Stimulated activated memory B cell treated with anti-CD40 and anti-IgM and Interleukin-4, amounts not matched to agents 10 μg/mL and 1 μg/mL and 100 μg/mL, for 72 hours (primary cell): ENCODE measurements around the gene PLPP1.
"Not testable (repeated sequence)": the region's sequence is repeated elsewhere in the genome, so short reads cannot be mapped to it uniquely, and the experiment has no call there.

ENCODE experiments used
- ATAC-seq: fragments of 150-1000 bp; cut with Tn5 transposase; 2 replicates; pipeline ENCODE4 v1.10.0; 2021
- H3K27ac Mint-ChIP-seq: one replicate; pipeline ENCODE4 v1.8.0; 2022; ENCODE audit warnings: mild to moderate bottlenecking, mixed read lengths
- H3K27me3 Mint-ChIP-seq: one replicate; pipeline ENCODE4 v1.8.0; 2022; ENCODE audit warnings: mixed read lengths
- H3K36me3 Mint-ChIP-seq: one replicate; pipeline ENCODE4 v1.8.0; 2022; ENCODE audit warnings: mixed read lengths
- H3K4me1 Mint-ChIP-seq: one replicate; pipeline ENCODE4 v1.8.0; 2022; ENCODE audit warnings: mixed read lengths
- H3K4me3 Mint-ChIP-seq: one replicate; pipeline ENCODE4 v1.8.0; 2022; ENCODE audit warnings: mild to moderate bottlenecking, moderate library complexity, mixed read lengths
- H3K9me3 Mint-ChIP-seq: one replicate; pipeline ENCODE4 v1.8.0; 2022; ENCODE audit warnings: mixed read lengths

The PLPP1 gene

DNA sequence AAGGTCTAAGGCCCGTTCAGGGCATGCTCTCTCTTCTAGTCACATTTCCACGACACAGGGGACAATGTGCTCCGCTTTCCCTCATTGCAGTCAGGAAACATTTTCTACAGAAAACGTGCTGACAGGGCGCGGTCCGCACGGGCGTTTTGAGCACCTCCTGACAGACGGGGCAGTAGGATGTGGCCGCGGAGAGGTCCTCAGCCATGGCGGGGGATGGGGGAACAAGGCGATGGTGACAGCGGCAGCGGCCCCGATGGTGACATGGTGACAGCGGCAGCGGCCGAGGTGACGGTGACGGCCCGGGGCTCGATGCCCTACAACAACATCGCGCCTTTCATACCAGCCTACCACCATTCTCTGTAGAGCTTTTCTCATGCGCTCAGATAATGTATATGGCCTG, 4.1 kb downstream of the PLPP1 start:
- no peak overlapping the region for H3K27ac Mint-ChIP-seq
- no peak for ATAC-seq
- no peak overlapping the region for H3K4me3 Mint-ChIP-seq
- H3K9me3 Mint-ChIP-seq: no peaks in the 10 kb centered on the region
- peaks cover 21% of the 10 kb centered on the region for H3K36me3 Mint-ChIP-seq
- H3K27me3 Mint-ChIP-seq: no peaks in the 10 kb centered on the region
- peaks cover 19% of the 10 kb centered on the region for H3K4me1 Mint-ChIP-seq

- Mint-ChIP-seq H3K36me3 (peaks cover 8% of the 10 kb centered on the region), H3K27ac (no peak overlapping the region), H3K27me3 (no peaks in the 10 kb centered on the region), H3K4me1 (peaks cover 10% of the 10 kb centered on the region), H3K9me3 (no peaks in the 10 kb centered on the region), H3K4me3 (no peak overlapping the region)
- ATAC-seq: no peak
These were observed 9.9 kb downstream of the PLPP1 start for GRCh38 chr5:55524816-55525215.

GRCh38 chr5:55523293-55523692, 11.5 kb downstream of the PLPP1 start:
- Mint-ChIP-seq H3K9me3 (no peaks in the 10 kb centered on the region), H3K4me1 (peaks cover 10% of the 10 kb centered on the region), H3K27me3 (no peaks in the 10 kb centered on the region), H3K4me3 (no peak overlapping the region), H3K27ac (no peak overlapping the region), H3K36me3 (peaks cover 13% of the 10 kb centered on the region)
- ATAC-seq: no peak

GRCh38 chr5:55521881-55522280, 12.9 kb downstream of the PLPP1 start:
- no peaks in the 10 kb centered on the region for H3K27me3 Mint-ChIP-seq
- no peak for ATAC-seq
- no peaks in the 10 kb centered on the region for H3K9me3 Mint-ChIP-seq
- no peak overlapping the region for H3K27ac Mint-ChIP-seq
- peaks cover 5% of the 10 kb centered on the region for H3K36me3 Mint-ChIP-seq
- H3K4me1 Mint-ChIP-seq: peaks cover 6% of the 10 kb centered on the region
- H3K4me3 Mint-ChIP-seq: no peak overlapping the region

DNA sequence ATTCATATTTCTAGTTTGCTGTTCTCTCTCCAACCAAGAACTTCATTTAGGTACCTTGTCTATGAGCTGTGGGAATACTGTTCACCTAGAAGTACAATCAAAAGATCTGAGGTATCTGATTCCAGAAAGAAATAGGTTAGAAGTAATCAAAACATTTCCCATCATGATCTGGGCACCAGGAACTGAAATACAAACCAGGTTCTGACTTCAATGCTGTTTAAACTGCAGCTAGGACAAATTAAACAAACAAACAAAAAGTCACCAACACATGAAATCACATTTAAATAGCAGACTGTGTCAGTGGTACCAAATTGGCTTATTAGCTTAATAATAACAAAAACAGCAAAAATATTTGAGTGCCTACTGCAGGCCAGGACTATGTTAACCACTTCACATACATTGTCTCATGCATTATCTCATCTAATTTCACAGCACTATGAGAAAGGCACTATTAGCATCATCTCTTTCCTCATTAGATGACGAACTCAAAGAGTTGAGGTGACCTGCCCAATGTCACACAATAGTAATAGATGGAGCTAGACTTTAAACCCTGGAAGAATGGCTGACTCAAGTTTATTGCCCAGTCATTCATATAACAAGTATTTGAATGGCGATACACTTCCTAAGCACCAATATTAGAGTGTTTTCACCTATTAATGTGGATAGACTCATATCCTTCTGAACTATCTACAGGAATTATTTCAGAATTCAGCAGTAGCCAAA, 14.5 kb downstream of the PLPP1 start:
- no peak for ATAC-seq
- Mint-ChIP-seq H3K4me3 (no peak overlapping the region), H3K9me3 (no peaks in the 10 kb centered on the region), H3K36me3 (peaks cover 9% of the 10 kb centered on the region), H3K27me3 (no peaks in the 10 kb centered on the region), H3K27ac (no peak overlapping the region), H3K4me1 (peaks cover 11% of the 10 kb centered on the region)

GRCh38 chr5:55518831-55519390, 15.9 kb downstream of the PLPP1 start:
- no peak overlapping the region for H3K4me3 Mint-ChIP-seq
- no peak overlapping the region for H3K27ac Mint-ChIP-seq
- H3K36me3 Mint-ChIP-seq: peaks cover 11% of the 10 kb centered on the region
- H3K4me1 Mint-ChIP-seq: peaks cover 13% of the 10 kb centered on the region
- H3K27me3 Mint-ChIP-seq: no peaks in the 10 kb centered on the region
- no peaks in the 10 kb centered on the region for H3K9me3 Mint-ChIP-seq
- no peak for ATAC-seq

DNA sequence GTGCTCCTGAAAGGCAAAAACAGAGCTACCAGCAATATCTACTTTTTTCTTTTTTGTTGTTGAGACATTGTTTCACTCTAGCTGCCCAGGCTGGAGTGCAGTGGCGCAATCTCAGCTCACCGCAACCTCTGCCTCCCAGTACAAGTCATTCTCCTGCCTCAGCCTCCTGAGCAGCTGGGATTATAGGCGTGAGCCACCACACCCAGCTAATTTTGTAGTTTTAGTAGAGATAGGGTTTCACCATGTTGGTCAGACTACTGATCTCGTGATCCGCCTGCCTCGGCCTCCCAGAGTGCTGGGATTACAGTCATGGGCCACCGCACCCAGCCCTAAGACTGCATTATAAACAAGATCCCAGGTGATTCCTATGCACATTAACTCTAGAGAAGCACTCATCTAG, 17.0 kb downstream of the PLPP1 start:
- Mint-ChIP-seq H3K4me3 (no peak overlapping the region), H3K36me3 (peaks cover 11% of the 10 kb centered on the region), H3K27ac (no peak overlapping the region), H3K27me3 (no peaks in the 10 kb centered on the region), H3K4me1 (peaks cover 13% of the 10 kb centered on the region), H3K9me3 (no peaks in the 10 kb centered on the region)
- no peak for ATAC-seq

DNA sequence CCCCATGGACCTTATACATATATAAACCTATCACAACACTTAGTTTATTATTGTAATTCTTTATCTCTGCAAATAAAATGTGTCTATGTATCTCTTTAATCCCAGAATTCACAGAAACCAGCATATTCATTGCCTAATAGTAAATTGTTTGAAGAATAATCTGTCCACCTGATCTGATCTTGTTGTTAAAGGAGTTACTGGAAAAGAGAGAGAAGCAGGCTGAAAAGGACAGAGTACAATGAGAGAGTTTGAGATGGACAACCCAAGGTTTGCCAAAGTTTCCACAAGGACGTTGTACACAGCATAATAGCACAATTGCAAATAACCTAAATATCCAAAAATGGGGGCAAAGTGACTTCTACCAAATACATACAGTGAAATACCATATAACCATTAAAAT, 23.8 kb downstream of the PLPP1 start:
- H3K4me3 Mint-ChIP-seq: no peak overlapping the region
- no peak overlapping the region for H3K27ac Mint-ChIP-seq
- peaks cover 23% of the 10 kb centered on the region for H3K4me1 Mint-ChIP-seq
- no peak for ATAC-seq
- peaks cover 5% of the 10 kb centered on the region for H3K36me3 Mint-ChIP-seq
- H3K9me3 Mint-ChIP-seq: no peaks in the 10 kb centered on the region
- H3K27me3 Mint-ChIP-seq: no peaks in the 10 kb centered on the region

DNA sequence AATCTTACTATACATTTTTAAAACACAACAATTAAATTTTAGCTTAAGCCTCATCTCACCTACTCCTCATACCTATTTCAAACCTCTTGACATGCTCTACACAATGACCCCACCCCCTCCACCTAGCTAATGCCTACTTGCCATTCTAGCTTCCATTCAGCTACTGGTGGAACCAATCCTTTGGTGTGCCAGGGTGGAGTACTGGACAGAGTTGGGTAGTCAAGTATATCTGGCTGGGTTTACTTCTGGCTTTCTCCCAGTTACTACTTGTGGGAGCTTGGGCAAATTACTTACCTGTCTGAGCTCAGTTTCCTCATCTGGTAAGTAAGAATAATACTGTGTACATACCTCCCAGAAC, 24.3 kb downstream of the PLPP1 start:
- Mint-ChIP-seq H3K4me1 (peaks cover 24% of the 10 kb centered on the region), H3K27me3 (no peaks in the 10 kb centered on the region), H3K27ac (no peak overlapping the region), H3K4me3 (no peak overlapping the region), H3K36me3 (peaks cover 4% of the 10 kb centered on the region), H3K9me3 (no peaks in the 10 kb centered on the region)
- ATAC-seq: no peak

GRCh38 chr5:55509796-55510522, 24.8 kb downstream of the PLPP1 start:
- Mint-ChIP-seq H3K27me3 (no peaks in the 10 kb centered on the region), H3K9me3 (no peaks in the 10 kb centered on the region), H3K4me1 (peaks cover 20% of the 10 kb centered on the region), H3K36me3 (no peaks in the 10 kb centered on the region), H3K4me3 (no peak overlapping the region), H3K27ac (no peak overlapping the region)
- no peak for ATAC-seq

DNA sequence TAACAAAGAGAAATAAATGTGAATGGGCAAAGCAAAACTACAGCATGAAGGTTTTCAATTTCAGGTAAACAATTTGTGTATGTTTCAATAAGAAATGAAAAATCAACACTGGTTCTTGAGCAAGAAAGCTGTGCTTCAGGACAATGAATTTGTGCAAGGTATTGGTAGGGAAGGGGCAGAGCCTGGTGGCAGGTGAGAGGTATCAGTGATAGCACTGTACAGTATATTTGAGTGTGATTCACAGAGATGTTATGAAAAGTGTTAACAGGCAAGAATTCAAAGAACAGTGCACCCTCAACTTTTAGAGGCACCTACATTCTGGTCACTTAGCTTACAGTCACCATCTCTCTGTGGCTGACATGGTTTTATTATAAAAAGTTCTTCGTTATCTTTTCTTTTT, 25.7 kb downstream of the PLPP1 start:
- Mint-ChIP-seq H3K4me3 (no peak overlapping the region), H3K27me3 (no peaks in the 10 kb centered on the region), H3K9me3 (no peaks in the 10 kb centered on the region), H3K36me3 (no peaks in the 10 kb centered on the region), H3K27ac (no peak overlapping the region), H3K4me1 (peaks cover 20% of the 10 kb centered on the region)
- no peak for ATAC-seq

DNA sequence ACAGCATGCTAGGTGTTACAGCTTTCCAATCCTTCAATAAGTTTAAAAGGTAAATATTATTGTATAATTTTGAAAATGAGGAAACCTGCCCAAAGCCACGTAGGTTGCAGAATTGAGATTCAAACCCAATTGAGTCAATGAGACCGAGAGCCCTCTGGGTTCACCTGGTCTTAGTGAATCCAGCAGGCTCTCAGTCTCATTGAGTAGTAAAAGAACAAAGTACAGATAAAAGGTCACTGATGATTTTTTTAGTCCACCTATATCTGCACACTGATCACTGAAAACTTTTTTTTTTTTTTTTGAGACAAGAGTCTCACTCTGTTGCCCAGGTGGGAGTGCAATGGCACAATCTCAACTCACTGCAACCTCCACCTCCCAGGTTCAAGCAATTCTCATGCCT, 27.2 kb downstream of the PLPP1 start:
- no peak for ATAC-seq
- Mint-ChIP-seq H3K4me3 (no peak overlapping the region), H3K9me3 (no peaks in the 10 kb centered on the region), H3K27ac (no peak overlapping the region), H3K36me3 (no peaks in the 10 kb centered on the region), H3K27me3 (no peaks in the 10 kb centered on the region), H3K4me1 (peaks cover 31% of the 10 kb centered on the region)

GRCh38 chr5:55505711-55506110, 29.1 kb downstream of the PLPP1 start:
- not testable (repeated sequence) for H3K27me3 Mint-ChIP-seq, H3K9me3 Mint-ChIP-seq, H3K27ac Mint-ChIP-seq, H3K36me3 Mint-ChIP-seq, H3K4me3 Mint-ChIP-seq, ATAC-seq
- peaks cover 38% of the 10 kb centered on the region for H3K4me1 Mint-ChIP-seq

DNA sequence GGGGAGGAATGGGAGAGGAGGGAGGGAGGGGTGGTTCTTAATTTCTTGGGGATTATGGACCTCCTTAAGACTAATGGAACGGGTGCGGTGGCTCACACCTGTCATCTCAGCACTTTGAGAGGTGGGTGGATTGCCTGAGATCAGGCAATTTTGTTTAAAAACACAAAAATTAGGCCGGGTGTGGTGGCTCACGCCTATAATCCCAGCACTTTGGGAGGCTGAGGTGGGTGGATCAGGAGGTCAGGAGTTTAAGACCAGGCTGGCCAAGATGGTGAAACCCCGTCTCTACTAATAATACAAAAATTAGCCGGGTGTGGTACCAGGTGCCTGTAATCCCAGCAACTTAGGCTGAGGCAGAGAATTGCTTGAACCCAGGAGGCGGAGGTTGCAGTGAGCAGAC, 30.8 kb downstream of the PLPP1 start:
- H3K4me1 Mint-ChIP-seq: peaks cover 42% of the 10 kb centered on the region
- H3K36me3 Mint-ChIP-seq, H3K27ac Mint-ChIP-seq, H3K9me3 Mint-ChIP-seq, H3K27me3 Mint-ChIP-seq, ATAC-seq, H3K4me3 Mint-ChIP-seq: not testable (repeated sequence)

DNA sequence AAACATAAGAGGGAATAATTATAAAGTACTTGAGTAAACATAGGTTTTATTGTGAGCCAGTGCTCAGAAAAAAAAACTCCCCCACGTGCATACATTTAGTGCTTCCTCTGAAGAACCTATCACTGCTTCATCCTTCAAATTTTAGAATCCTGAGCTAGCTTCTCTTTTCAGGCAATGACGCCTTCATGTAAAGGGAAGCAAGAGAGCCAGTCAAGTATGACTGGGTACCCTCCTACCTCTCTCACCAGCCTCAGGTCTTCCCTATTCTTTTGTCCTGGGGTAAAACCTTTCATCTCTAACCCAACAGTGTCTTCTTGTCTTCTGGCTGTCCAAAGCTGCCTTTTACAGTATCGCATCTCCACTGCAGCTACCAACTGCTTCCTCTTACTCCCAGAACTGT, 32.0 kb downstream of the PLPP1 start:
- no peaks in the 10 kb centered on the region for H3K9me3 Mint-ChIP-seq
- H3K27ac Mint-ChIP-seq: peak overlapping the region; percentile 3
- peaks cover 50% of the 10 kb centered on the region for H3K4me1 Mint-ChIP-seq
- H3K4me3 Mint-ChIP-seq: no peak overlapping the region
- no peaks in the 10 kb centered on the region for H3K36me3 Mint-ChIP-seq
- ATAC-seq: peak; percentile 74
- H3K27me3 Mint-ChIP-seq: no peaks in the 10 kb centered on the region

DNA sequence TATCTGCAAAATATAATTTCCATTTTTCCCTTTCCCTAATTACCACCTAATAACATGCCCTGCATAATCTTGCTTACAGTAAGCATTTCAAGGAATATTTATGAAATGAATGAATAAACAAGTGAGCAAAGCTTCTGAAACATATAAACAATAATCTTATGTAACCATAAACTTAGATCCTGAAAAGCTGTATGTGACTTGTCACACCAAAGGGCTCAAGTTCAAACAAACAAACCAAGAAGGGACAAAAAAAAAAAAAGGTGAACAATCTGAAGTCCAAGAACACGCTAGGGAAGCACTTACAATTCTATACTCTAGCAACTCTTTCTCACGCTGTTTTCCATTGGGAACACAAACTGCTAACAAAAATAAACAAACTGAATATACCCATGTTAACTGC, 36.3 kb downstream of the PLPP1 start:
- Mint-ChIP-seq H3K27me3 (no peaks in the 10 kb centered on the region), H3K27ac (no peak overlapping the region), H3K9me3 (no peaks in the 10 kb centered on the region), H3K36me3 (no peaks in the 10 kb centered on the region), H3K4me3 (no peak overlapping the region), H3K4me1 (peaks cover 37% of the 10 kb centered on the region)
- no peak for ATAC-seq
